Trophoblast cell (in vitro differentiated cells and primary cell): ENCODE measurements around the gene PRRT3.

Experiments
- DNase-seq, 2 donors: peaks; one replicate each; pipeline ENCODE4 v3.0.0-alpha.2; 2016
- H2AFZ ChIP-seq: 2 replicates; pipeline ENCODE4 v1.6.1; 2013; ENCODE audit warnings: low read length, moderate library complexity, mild to moderate bottlenecking; ENCODE audit not compliant: insufficient read depth, poor library complexity
- H2AK5ac ChIP-seq: 2 replicates; pipeline ENCODE4 v1.6.1; 2013; ENCODE audit warnings: mild to moderate bottlenecking, low read length
- H2BK120ac ChIP-seq: 2 replicates; pipeline ENCODE4 v1.6.1; 2013; ENCODE audit warnings: low read length, mild to moderate bottlenecking, moderate library complexity; ENCODE audit not compliant: insufficient read depth, poor library complexity
- H2BK12ac ChIP-seq: 2 replicates; pipeline ENCODE4 v1.6.1; 2013; ENCODE audit warnings: mild to moderate bottlenecking, low read length, moderate library complexity
- H2BK5ac ChIP-seq: 2 replicates; pipeline ENCODE4 v1.6.1; 2013; ENCODE audit warnings: low read length, low read depth, moderate library complexity, mild to moderate bottlenecking; ENCODE audit not compliant: poor library complexity
- H3K14ac ChIP-seq: 2 replicates; pipeline ENCODE4 v1.6.1; 2013; ENCODE audit warnings: mild to moderate bottlenecking, low read length
- H3K18ac ChIP-seq: 2 replicates; pipeline ENCODE4 v1.6.1; 2013; ENCODE audit warnings: mild to moderate bottlenecking, low read length
- H3K23ac ChIP-seq: 2 replicates; pipeline ENCODE4 v1.6.1; 2013; ENCODE audit warnings: low read length
- H3K27ac ChIP-seq: 2 replicates; pipeline ENCODE4 v1.5.1; 2013; ENCODE audit warnings: low read depth, mild to moderate bottlenecking, inconsistent platforms, low read length, moderate library complexity
- H3K27me3 ChIP-seq: 2 replicates; pipeline ENCODE4 v1.6.1; 2013; ENCODE audit warnings: inconsistent platforms, mild to moderate bottlenecking, low read length, moderate library complexity; ENCODE audit not compliant: insufficient read depth
- H3K36me3 ChIP-seq, 2 experiments: 1 replicate in 1 of 2; 2 replicates in 1 of 2; pipeline ENCODE4 v1.6.1; 2013; ENCODE audit warnings: low read length in 2 of 2, mild to moderate bottlenecking in 2 of 2, moderate library complexity in 1 of 2; ENCODE audit not compliant: insufficient read depth in 2 of 2, control insufficient read depth in 1 of 2
- H3K4ac ChIP-seq: 2 replicates; pipeline ENCODE4 v1.6.1; 2013; ENCODE audit warnings: low read depth, mild to moderate bottlenecking, low read length, moderate library complexity
- H3K4me1 ChIP-seq, 2 experiments: 1 replicate in 1 of 2; 2 replicates in 1 of 2; pipeline ENCODE4 v1.6.1; 2013; ENCODE audit warnings: low read length in 2 of 2, mild to moderate bottlenecking in 2 of 2, moderate library complexity in 1 of 2; ENCODE audit not compliant: insufficient read depth in 2 of 2, control insufficient read depth in 1 of 2
- H3K4me2 ChIP-seq: 2 replicates; pipeline ENCODE4 v1.6.1; 2013; ENCODE audit warnings: inconsistent platforms, mild to moderate bottlenecking, low read length, moderate library complexity
- H3K4me3 ChIP-seq: 2 replicates; pipeline ENCODE4 v1.5.1; 2013; ENCODE audit warnings: mild to moderate bottlenecking, low read depth, low read length, inconsistent platforms
- H3K79me1 ChIP-seq: one replicate; pipeline ENCODE4 v1.6.1; 2013; ENCODE audit warnings: low read length
- H3K79me2 ChIP-seq: 2 replicates; pipeline ENCODE4 v1.6.1; 2013; ENCODE audit warnings: low read length, mild to moderate bottlenecking; ENCODE audit not compliant: control insufficient read depth, insufficient read depth, poor library complexity
- H3K9ac ChIP-seq: 2 replicates; pipeline ENCODE4 v1.6.1; 2013; ENCODE audit warnings: mild to moderate bottlenecking, low read length
- H3K9me3 ChIP-seq: 2 replicates; pipeline ENCODE4 v1.6.1; 2013; ENCODE audit warnings: low read depth, mild to moderate bottlenecking, control low read depth, inconsistent platforms, low read length; ENCODE audit not compliant: insufficient read depth
- H4K12ac ChIP-seq: 2 replicates; pipeline ENCODE4 v1.6.1; 2013; ENCODE audit warnings: low read depth, mild to moderate bottlenecking, low read length, moderate library complexity
- H4K8ac ChIP-seq: 2 replicates; pipeline ENCODE4 v1.6.1; 2013; ENCODE audit warnings: low read depth, mild to moderate bottlenecking, low read length, moderate library complexity
- H4K91ac ChIP-seq: one replicate; pipeline ENCODE4 v1.6.1; 2013; ENCODE audit warnings: low read depth, mild to moderate bottlenecking, low read length, moderate library complexity
- WGBS: extraction: QIAGEN DNeasy Blood & Tissue Kit; methylation state at CpG from one replicate; pipeline ENCODE4 v1.1.7; 2013; ENCODE audit warnings: missing lambda C conversion rate; ENCODE audit not compliant: insufficient read length, insufficient coverage; ENCODE audit errors: extremely low coverage; 5-methylcytosine and 5-hydroxymethylcytosine counted together

The PRRT3 gene

DNA sequence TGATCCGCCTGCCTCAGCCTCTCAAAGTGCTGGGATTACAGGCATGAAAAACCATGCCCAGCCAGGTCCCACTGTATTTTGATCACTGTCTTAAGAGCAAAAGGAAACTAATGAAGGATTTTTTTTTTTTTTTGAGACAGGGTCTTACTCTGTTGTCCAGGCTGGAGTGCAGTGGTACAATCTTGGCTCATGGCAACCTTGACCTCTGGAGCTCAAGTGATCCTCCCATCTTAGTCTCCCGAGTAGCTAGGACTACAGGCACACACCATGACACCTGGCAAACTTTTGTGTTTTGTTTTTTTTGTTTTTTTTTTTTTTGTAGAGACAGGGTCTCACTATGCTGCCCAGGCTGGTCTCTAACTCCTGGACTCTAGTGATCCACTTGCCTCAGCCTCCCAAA is 28.0 kb upstream of the PRRT3 start:
- H3K4ac ChIP-seq: no peak overlapping the region
- H3K27me3 ChIP-seq: no peaks in the 10 kb centered on the region
- no peak overlapping the region for H3K14ac ChIP-seq
- H3K27ac ChIP-seq: no peak overlapping the region
- no peaks in the 10 kb centered on the region for H3K4me1 ChIP-seq
- no peak overlapping the region for H4K8ac ChIP-seq
- H4K12ac ChIP-seq: no peak overlapping the region
- H3K9me3 ChIP-seq: no peaks in the 10 kb centered on the region
- no peak overlapping the region for H4K91ac ChIP-seq
- no peak overlapping the region for H3K23ac ChIP-seq
- no peaks in the 10 kb centered on the region for H3K79me2 ChIP-seq
- no peak overlapping the region for H3K9ac ChIP-seq
- H3K36me3 ChIP-seq: peaks cover 14 to 26% of the 10 kb centered on the region in 2 experiments
- H3K4me3 ChIP-seq: no peak overlapping the region
- no peak overlapping the region for H3K18ac ChIP-seq
- no peak overlapping the region for H2BK120ac ChIP-seq
- no peak overlapping the region for H3K4me2 ChIP-seq
- H2AK5ac ChIP-seq: no peak overlapping the region
- H2BK12ac ChIP-seq: no peak overlapping the region
- H3K79me1 ChIP-seq: no peaks in the 10 kb centered on the region
- no peak overlapping the region for H2AFZ ChIP-seq
- DNase-seq: no peak
- no CpG with 5 or more reads among the region's 2 CpGs for WGBS
- H2BK5ac ChIP-seq: no peak overlapping the region

DNA sequence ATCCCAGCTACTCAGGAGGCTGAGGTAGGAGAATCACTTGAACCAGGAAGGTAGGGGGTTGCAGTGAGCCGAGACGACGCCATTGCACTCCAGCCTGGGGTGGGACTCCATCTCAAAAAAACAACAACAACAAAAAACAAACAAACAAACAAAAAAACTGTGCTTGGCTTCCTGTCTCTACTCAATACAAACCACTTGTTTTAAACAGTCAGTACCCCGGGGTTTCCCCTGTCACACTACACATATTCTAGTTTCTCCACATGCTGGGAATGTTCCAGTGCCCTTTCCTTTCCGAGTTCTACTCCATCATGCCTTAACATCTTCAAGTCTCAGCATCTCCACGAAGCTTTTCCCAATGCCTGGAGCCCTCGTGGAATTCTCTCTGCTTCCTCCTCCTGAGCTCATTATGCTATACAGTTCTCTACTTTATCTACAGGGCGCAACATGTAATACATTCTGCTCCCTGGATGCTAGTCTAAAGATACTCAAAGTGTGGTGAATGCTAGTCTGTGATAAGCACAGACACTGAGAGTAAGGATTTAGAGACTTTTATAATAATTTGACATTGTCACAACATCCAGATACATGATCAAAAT is 26.6 kb upstream of the PRRT3 start:
- no peak overlapping the region for H2BK120ac ChIP-seq
- no peaks in the 10 kb centered on the region for H3K4me1 ChIP-seq
- no CpG with 5 or more reads among the region's 8 CpGs for WGBS
- H3K27me3 ChIP-seq: no peaks in the 10 kb centered on the region
- H4K91ac ChIP-seq: no peak overlapping the region
- H3K4me3 ChIP-seq: no peak overlapping the region
- no peak overlapping the region for H2AFZ ChIP-seq
- H3K14ac ChIP-seq: no peak overlapping the region
- H2AK5ac ChIP-seq: no peak overlapping the region
- H2BK12ac ChIP-seq: no peak overlapping the region
- no peak overlapping the region for H2BK5ac ChIP-seq
- H3K9ac ChIP-seq: no peak overlapping the region
- H3K18ac ChIP-seq: no peak overlapping the region
- no peak overlapping the region for H3K4me2 ChIP-seq
- no peak overlapping the region for H3K23ac ChIP-seq
- peaks cover 11 to 23% of the 10 kb centered on the region in 2 experiments for H3K36me3 ChIP-seq
- no peak overlapping the region for H4K12ac ChIP-seq
- no peak overlapping the region for H4K8ac ChIP-seq
- no peaks in the 10 kb centered on the region for H3K79me1 ChIP-seq
- no peak for DNase-seq
- H3K27ac ChIP-seq: no peak overlapping the region
- H3K4ac ChIP-seq: no peak overlapping the region
- no peaks in the 10 kb centered on the region for H3K9me3 ChIP-seq
- H3K79me2 ChIP-seq: no peaks in the 10 kb centered on the region

DNA sequence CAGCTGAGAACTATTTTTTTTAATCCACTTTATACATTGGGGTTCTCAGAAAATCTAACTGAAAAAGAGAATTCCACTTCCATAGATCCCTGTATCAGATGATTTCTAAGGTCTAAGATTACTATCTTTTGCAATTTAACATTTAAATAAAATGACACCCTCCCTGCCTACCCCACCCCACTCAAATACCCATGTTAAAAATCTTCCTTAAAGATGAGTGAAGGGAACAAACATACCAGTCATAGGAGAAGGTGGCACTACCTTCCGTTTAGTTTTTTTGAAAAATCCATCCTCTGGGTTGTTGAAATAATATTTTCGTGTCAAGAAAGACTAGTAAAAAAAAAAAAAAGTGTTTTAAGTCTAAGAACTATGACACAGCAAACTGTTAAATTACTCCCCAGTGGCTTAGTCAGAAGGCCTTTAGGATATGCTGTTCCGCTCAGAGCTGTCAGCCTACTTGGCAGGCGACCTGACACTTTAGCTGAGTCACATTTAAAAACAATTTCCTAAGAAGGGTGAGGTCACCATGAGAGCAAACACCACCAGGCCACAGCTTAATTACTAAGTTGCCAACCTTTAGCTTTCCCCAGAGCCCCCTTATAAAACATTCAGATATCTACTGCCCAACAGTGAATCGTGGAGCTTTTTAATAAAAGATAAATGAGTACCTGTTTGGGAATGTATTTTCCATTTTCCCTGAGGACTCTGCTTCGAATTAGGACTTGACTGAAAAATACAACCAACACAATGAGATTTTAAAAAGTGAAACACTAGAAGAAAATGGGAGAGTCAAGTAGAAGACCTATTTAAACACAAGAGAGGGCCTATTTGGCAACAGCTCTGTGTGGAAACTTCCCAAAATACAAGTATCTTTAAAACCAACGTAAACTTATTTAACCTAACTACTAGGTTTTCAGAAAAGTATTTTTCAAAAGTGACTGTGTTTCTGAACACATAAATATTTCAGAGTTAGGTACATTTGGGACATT is 24.8 kb upstream of the PRRT3 start:
- Histone ChIP-seq H3K23ac (no peak overlapping the region), H3K14ac (no peak overlapping the region), H4K91ac (no peak overlapping the region), H2BK5ac (no peak overlapping the region), H3K79me2 (no peaks in the 10 kb centered on the region), H2BK12ac (no peak overlapping the region), H4K8ac (no peak overlapping the region), H3K18ac (no peak overlapping the region), H3K79me1 (no peaks in the 10 kb centered on the region), H2AK5ac (no peak overlapping the region), H3K4me1 (no peaks in the 10 kb centered on the region), H3K4ac (no peak overlapping the region), H3K36me3 (peaks cover 23% of the 10 kb centered on the region in 2 experiments), H3K27ac (no peak overlapping the region), H3K9ac (no peak overlapping the region), H2BK120ac (no peak overlapping the region), H3K27me3 (no peaks in the 10 kb centered on the region), H2AFZ (no peak overlapping the region), H3K4me3 (no peak overlapping the region), H3K9me3 (no peaks in the 10 kb centered on the region), H3K4me2 (no peak overlapping the region), H4K12ac (no peak overlapping the region)
- DNase-seq: peak; percentile 77 to 85
- WGBS: no CpG with 5 or more reads among the region's 7 CpGs

DNA sequence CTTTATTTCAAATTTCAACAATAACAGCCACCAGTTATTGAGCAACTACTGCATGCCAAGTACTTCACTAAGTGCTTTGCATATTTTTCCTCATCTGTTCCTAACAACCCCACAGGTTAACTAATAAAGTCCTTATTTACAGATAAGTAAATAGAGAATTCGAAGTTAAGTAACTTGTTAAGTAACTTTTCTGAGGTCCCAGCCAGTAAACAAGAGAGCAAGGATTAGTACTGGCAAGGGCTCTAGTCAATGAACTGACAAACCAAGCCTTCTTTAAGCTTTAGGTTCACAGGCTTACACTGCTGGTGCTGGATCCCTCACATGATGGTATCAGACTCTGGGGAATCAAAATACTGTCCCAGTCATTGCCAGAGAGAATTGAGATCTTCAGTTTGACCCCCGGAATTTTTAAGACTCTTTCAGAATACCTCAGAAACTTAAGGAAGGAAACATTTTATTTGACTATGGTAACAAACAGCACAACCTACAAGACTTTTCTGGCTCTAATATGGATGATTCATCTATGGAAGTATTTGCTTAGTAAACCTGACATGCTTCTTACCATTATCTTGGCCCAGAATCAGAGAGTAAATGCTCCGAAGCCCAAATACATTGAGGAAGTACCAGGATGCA is 17.9 kb upstream of the PRRT3 start:
- Histone ChIP-seq H3K79me2 (no peaks in the 10 kb centered on the region), H2BK120ac (no peak overlapping the region), H4K91ac (no peak overlapping the region), H3K36me3 (peaks cover 24 to 38% of the 10 kb centered on the region in 2 experiments), H3K23ac (no peak overlapping the region), H3K27ac (no peak overlapping the region), H2BK12ac (no peak overlapping the region), H3K9ac (no peak overlapping the region), H2AK5ac (no peak overlapping the region), H3K4me3 (no peak overlapping the region), H2BK5ac (no peak overlapping the region), H4K8ac (no peak overlapping the region), H3K4me1 (no peaks in the 10 kb centered on the region), H3K14ac (no peak overlapping the region), H3K79me1 (no peaks in the 10 kb centered on the region), H3K9me3 (no peaks in the 10 kb centered on the region), H3K4ac (no peak overlapping the region), H4K12ac (no peak overlapping the region), H3K18ac (no peak overlapping the region), H3K4me2 (no peak overlapping the region), H3K27me3 (no peaks in the 10 kb centered on the region), H2AFZ (no peak overlapping the region)
- peak; percentile 30 to 72 for DNase-seq
- WGBS: no CpG with 5 or more reads among the region's 3 CpGs
